ENCODE data around the gene ROR1. TPM values are rescaled to one million over a fixed set of nuclear protein-coding genes. Genes with fewer than 3 reads are reported as not detected.

Gene ROR1
- total RNA-seq, 1 experiment from 2014 or later, result 19.0 TPM

- CTCF ChIA-PET, result no interaction called here
- Histone ChIP-seq H3K9me3 (ENCODE audit: insufficient read depth, low read depth) (no peaks in the 10 kb centered on the region), H4K20me1 (ENCODE audit: insufficient read depth) (no peaks in the 10 kb centered on the region), H3K9me2 (ENCODE audit: insufficient read depth) (no peaks in the 10 kb centered on the region), H3K4me2 (no peak overlapping the region), H3K4me1 (replicated peaks; ENCODE audit: insufficient read depth) (no peaks in the 10 kb centered on the region), H3K27me3 (ENCODE audit: insufficient read depth, low read depth) (no peaks in the 10 kb centered on the region), H3F3A (ENCODE audit: insufficient read depth, low read depth) (no peaks in the 10 kb centered on the region), H2AFZ (no peak overlapping the region), H3K4me3 (no peak overlapping the region), H3K36me3 (ENCODE audit: low read depth) (no peaks in the 10 kb centered on the region), H3K79me2 (ENCODE audit: low read depth) (no peaks in the 10 kb centered on the region; the same call in 1 of the 2 replicates), H3K27ac (no peak overlapping the region)
- BruUV-seq (replicated peaks), result no TSS peak
- TF ChIP-seq CTCF (conservative IDR thresholded peaks at IDR 0.05), result no peak
- TF ChIP-seq EZH2 (IDR thresholded peaks at IDR 0.05; ENCODE audit: low read depth), result no peak
- intact Hi-C loops (cut with micrococcal nuclease; ENCODE audit: unreplicated experiment), result no loop called here
- POLR2A ChIA-PET (ENCODE audit: unreplicated experiment), result no interaction called here
- DNase-seq, result no peak
Measured at GRCh38 chr1:64124704-64125440, 351.1 kb downstream of the ROR1 start.

- H3K9me3 ChIP-seq (ENCODE audit: insufficient read depth, low read depth), result no peaks in the 10 kb centered on the region
- BruUV-seq (replicated peaks), result no TSS peak
- ChIA-PET POLR2A (ENCODE audit: unreplicated experiment) (interaction anchor here (0.6 kb wide), 1 partner anchor 451 kb away, joined by 3 read pairs; no protein-coding TSS in a partner anchor), CTCF (no interaction called here)
- intact Hi-C loops (cut with micrococcal nuclease; ENCODE audit: unreplicated experiment), result no loop called here
- H3K36me3 ChIP-seq (ENCODE audit: low read depth), result no peaks in the 10 kb centered on the region
- H3K4me3 ChIP-seq, result no peak overlapping the region
- no peak overlapping the region for H2AFZ ChIP-seq
- H3K79me2 ChIP-seq (ENCODE audit: low read depth), result no peaks in the 10 kb centered on the region; the same call in 1 of the 2 replicates
- H3F3A ChIP-seq (ENCODE audit: insufficient read depth, low read depth), result no peaks in the 10 kb centered on the region
- H4K20me1 ChIP-seq (ENCODE audit: insufficient read depth), result no peaks in the 10 kb centered on the region
- DNase-seq, result no peak
- TF ChIP-seq CTCF (conservative IDR thresholded peaks at IDR 0.05), result no peak
- TF ChIP-seq EZH2 (IDR thresholded peaks at IDR 0.05; ENCODE audit: low read depth), result no peak
- H3K4me1 ChIP-seq (replicated peaks; ENCODE audit: insufficient read depth), result no peaks in the 10 kb centered on the region
- no peak overlapping the region for H3K4me2 ChIP-seq
- H3K27me3 ChIP-seq (ENCODE audit: insufficient read depth, low read depth), result no peaks in the 10 kb centered on the region
- no peak overlapping the region for H3K27ac ChIP-seq
- no peaks in the 10 kb centered on the region for H3K9me2 ChIP-seq (ENCODE audit: insufficient read depth)
Measured at GRCh38 chr1:64126581-64126980, 352.8 kb downstream of the ROR1 start.

- intact Hi-C loops (cut with micrococcal nuclease; ENCODE audit: unreplicated experiment), result no loop called here
- POLR2A ChIA-PET (ENCODE audit: unreplicated experiment), result interaction anchor here (0.6 kb wide), 1 partner anchor 451 kb away, joined by 3 read pairs; no protein-coding TSS in a partner anchor
- no peaks in the 10 kb centered on the region for H4K20me1 ChIP-seq (ENCODE audit: insufficient read depth)
- H3K9me3 ChIP-seq (ENCODE audit: insufficient read depth, low read depth), result no peaks in the 10 kb centered on the region
- no peak overlapping the region for H3K4me2 ChIP-seq
- no peak overlapping the region for H2AFZ ChIP-seq
- peaks cover 3% of the 10 kb centered on the region; the same call in 1 of the 2 replicates for H3F3A ChIP-seq (ENCODE audit: insufficient read depth, low read depth)
- H3K4me3 ChIP-seq, result no peak overlapping the region
- TF ChIP-seq EZH2 (IDR thresholded peaks at IDR 0.05; ENCODE audit: low read depth), result no peak
- TF ChIP-seq CTCF (conservative IDR thresholded peaks at IDR 0.05), result no peak
- no peaks in the 10 kb centered on the region for H3K27me3 ChIP-seq (ENCODE audit: insufficient read depth, low read depth)
- no TSS peak for BruUV-seq (replicated peaks)
- no peak for DNase-seq
- no peak overlapping the region for H3K27ac ChIP-seq
- H3K9me2 ChIP-seq (ENCODE audit: insufficient read depth), result no peaks in the 10 kb centered on the region
- no peaks in the 10 kb centered on the region for H3K36me3 ChIP-seq (ENCODE audit: low read depth)
- CTCF ChIA-PET, result interaction anchor here (0.6 kb wide), 1 partner anchor 567 kb away, joined by 16 read pairs; no protein-coding TSS in a partner anchor
- H3K79me2 ChIP-seq (ENCODE audit: low read depth), result no peaks in the 10 kb centered on the region; the same call in 1 of the 2 replicates
- H3K4me1 ChIP-seq (replicated peaks; ENCODE audit: insufficient read depth), result peaks cover 2% of the 10 kb centered on the region; the same call in 1 of the 2 replicates
Measured at GRCh38 chr1:64127297-64127696, 353.5 kb downstream of the ROR1 start.
